Activated T-cell treated with anti-CD3 and anti-CD28 coated beads for 24 hours (primary cell): Measurements from ENCODE around the gene RAPH1.

ENCODE experiments used
- DNase-seq: peaks from one replicate; pipeline ENCODE4 v3.0.0-alpha.2; 2020; ENCODE audit warnings: low read depth

The RAPH1 gene

GRCh38 chr2:203489531-203489930, 45.6 kb downstream of the RAPH1 start:
- no peak for DNase-seq

- DNase-seq, result peak; percentile 29
These were observed 50.6 kb downstream of the RAPH1 start for GRCh38 chr2:203484266-203485112.

GRCh38 chr2:203480623-203481022, 54.5 kb downstream of the RAPH1 start:
- DNase-seq, result no peak

GRCh38 chr2:203476881-203477280, 58.2 kb downstream of the RAPH1 start:
- no peak for DNase-seq

GRCh38 chr2:203471323-203471722, 63.8 kb downstream of the RAPH1 start:
- DNase-seq, result no peak

GRCh38 chr2:203470371-203470770, 64.7 kb downstream of the RAPH1 start:
- no peak for DNase-seq

- DNase-seq, result no peak
These were observed 65.6 kb downstream of the RAPH1 start for GRCh38 chr2:203469546-203469945.

GRCh38 chr2:203463266-203463678, 71.8 kb downstream of the RAPH1 start:
- DNase-seq, result no peak

GRCh38 chr2:203462308-203462707, 72.8 kb downstream of the RAPH1 start:
- no peak for DNase-seq

GRCh38 chr2:203461746-203462145, 73.4 kb downstream of the RAPH1 start:
- no peak for DNase-seq

- no peak for DNase-seq
These were observed 79.9 kb downstream of the RAPH1 start for GRCh38 chr2:203455209-203455608.

GRCh38 chr2:203453858-203454451, 81.1 kb downstream of the RAPH1 start:
- peak; percentile 7 for DNase-seq

- no peak for DNase-seq
These were observed 83.4 kb downstream of the RAPH1 start for GRCh38 chr2:203451689-203452088.

- no peak for DNase-seq
These were observed 84.1 kb downstream of the RAPH1 start for GRCh38 chr2:203451011-203451410.

- DNase-seq, result no peak
These were observed 84.5 kb downstream of the RAPH1 start for GRCh38 chr2:203450561-203450960.

GRCh38 chr2:203446780-203447179, 88.3 kb downstream of the RAPH1 start:
- DNase-seq, result no peak

GRCh38 chr2:203446071-203446481, 89.0 kb downstream of the RAPH1 start:
- no peak for DNase-seq

GRCh38 chr2:203444738-203445137, 90.4 kb downstream of the RAPH1 start:
- DNase-seq, result no peak

- no peak for DNase-seq
These were observed 92.6 kb downstream of the RAPH1 start for GRCh38 chr2:203442463-203442862.

GRCh38 chr2:203441463-203441862, 93.6 kb downstream of the RAPH1 start:
- no peak for DNase-seq

GRCh38 chr2:203440671-203441070, 94.4 kb downstream of the RAPH1 start:
- no peak for DNase-seq

GRCh38 chr2:203438528-203438927, 96.6 kb downstream of the RAPH1 start:
- no peak for DNase-seq

GRCh38 chr2:203437511-203437910, 97.6 kb downstream of the RAPH1 start:
- no peak for DNase-seq

- no peak for DNase-seq
These were observed 98.6 kb downstream of the RAPH1 start for GRCh38 chr2:203436496-203436895.
